Activated CD4-positive, CD25-positive, alpha-beta regulatory T cell treated with anti-CD3 and anti-CD28 coated beads, Interleukin-2, amount 50 U/mL, for 16 hours (primary cell): ENCODE data around the gene FSTL5.

Experiments used
- DNase-seq: peaks from one replicate; pipeline ENCODE4 v3.0.0-alpha.2; 2020; ENCODE audit warnings: low read depth, low spot score

Gene FSTL5

GRCh38 chr4:161714022-161714751, 449.6 kb downstream of the FSTL5 start:
- DNase-seq: no peak

DNA sequence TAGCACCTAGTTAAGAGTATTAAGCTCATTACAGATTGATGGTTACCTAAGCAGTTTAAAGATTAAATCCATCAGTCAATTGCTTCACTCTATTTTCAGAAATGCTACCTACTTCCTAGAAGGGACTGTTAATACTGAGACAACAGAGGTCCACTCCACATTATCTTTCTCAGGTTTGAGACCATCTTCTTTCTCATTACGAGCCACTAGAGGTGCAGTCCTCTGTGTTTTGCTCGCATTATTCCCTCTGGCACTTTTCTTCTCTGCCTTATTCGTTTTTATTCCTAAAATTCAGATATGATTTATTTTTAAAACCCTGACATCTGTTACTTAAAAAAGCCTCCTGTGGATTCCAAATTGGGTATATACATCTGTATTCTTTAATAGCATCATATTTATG, 459.1 kb downstream of the FSTL5 start:
- DNase-seq: no peak

- DNase-seq: no peak
Measured at GRCh38 chr4:161704040-161704439, 459.8 kb downstream of the FSTL5 start.

GRCh38 chr4:161702287-161702686, 461.5 kb downstream of the FSTL5 start:
- DNase-seq: no peak

GRCh38 chr4:161696944-161697343, 466.9 kb downstream of the FSTL5 start:
- DNase-seq: no peak

DNA sequence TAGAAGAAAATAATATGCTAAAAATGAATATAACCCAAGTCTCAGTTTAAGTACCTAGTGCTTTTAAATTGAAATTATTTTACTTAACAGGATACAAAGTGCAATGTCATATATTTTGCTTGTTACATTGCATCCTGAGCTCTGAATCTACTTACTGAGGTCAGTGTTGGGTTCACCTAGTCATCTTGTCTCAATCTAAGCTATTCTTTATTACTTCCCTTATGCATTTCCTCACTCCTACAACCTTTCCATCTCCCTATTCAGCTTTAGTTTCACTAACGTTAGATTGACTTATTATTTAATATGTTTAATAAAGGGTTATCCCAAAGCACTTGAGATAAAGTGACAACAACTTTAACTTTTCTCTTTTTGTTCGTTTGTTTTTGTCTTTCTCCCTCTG, 483.7 kb downstream of the FSTL5 start:
- DNase-seq: no peak

DNA sequence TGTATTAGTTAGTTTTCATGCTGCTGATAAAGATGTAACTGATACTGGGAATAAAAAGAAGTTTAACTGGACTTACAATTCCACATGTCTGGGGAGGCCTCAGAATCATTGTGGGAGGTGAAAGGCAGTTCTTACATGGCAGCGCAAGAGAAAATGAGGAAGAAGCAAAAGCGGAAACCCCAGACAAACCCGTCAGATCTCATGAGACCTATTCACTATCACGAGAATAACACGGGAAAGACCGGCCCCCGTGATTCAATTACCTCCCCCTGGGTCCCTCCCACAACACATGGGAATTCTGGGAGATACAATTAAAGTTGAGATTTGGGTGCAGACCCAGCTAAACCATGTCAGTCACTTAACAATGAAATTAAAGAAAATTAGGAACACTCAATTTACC, 499.1 kb downstream of the FSTL5 start:
- DNase-seq: no peak

GRCh38 chr4:161663844-161664243, 500.0 kb downstream of the FSTL5 start:
- no peak for DNase-seq

DNA sequence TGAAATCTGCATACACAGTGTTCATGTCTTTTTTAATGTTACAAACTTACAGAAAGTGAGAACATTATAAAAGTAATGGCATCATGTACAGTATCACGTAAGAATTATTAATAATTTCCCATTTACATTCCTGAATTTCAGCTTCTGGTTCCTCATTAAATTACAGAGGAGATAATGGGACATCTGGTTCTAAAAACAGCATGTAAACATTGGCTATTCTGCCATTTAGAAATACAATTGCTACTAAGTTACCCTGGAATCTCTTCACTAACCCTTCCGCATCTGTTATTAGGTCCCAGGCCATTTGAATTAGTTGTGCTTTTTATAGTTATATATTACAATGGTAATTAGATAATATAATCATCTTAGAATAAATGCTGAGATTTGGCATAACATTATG, 505.1 kb downstream of the FSTL5 start:
- no peak for DNase-seq

- no peak for DNase-seq
Measured at GRCh38 chr4:161657616-161658015, 506.2 kb downstream of the FSTL5 start.

DNA sequence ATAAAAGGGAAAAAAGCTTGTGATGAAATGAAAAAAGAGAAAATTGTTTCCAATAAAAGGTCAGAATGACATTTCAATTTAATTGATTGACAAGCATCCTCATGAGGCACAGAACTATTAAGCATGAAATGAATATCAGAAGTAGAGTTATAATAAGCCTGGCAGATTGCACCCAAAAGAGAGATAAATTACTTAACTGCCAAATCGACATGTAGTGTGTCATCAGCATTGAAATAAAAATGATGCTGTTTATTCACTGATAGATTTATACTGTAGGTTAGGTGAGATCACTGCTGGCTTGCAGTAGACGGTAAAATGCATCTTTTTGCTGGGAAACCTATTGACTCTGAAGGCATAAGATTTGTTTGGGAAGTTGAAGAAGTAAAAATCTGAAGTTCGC, 507.2 kb downstream of the FSTL5 start:
- no peak for DNase-seq

- no peak for DNase-seq
Measured at GRCh38 chr4:161655148-161655547, 508.7 kb downstream of the FSTL5 start.

DNA sequence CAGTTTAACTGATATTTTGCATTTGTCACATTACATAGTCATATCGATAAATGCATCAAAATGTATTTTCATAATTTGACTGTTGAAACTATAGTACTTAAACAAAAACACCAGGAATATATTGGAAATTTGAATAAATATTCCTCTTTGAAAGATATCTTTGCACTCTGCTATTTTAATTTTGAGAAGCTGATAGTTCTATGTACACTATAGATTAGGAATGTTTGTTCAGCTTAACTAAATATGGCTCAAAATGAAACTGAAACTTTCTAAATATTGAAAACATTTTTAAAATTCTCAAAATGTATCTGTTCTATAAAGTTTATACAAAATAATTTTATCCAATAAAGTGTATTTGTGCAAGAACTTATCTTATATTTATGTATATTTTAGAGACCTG, 510.1 kb downstream of the FSTL5 start:
- no peak for DNase-seq

DNA sequence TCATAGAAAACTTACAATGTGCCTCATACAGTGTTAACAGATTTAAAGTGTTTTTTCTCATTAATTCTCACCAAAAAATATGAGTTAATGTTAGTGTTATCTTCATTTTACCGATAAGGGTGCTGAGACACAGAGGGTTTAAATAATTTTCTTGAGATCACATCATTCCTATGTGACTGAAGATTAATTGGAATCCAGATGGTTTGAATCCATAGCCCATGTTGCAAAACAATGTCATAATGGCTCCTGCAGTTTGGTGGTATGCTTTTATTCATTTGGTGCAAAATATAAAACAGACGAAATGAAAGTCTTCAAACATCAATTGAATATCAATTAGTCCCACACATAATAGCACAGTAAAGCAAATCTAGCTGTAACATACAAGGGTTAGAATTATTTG, 512.2 kb downstream of the FSTL5 start:
- DNase-seq: no peak

GRCh38 chr4:161650812-161651211, 513.0 kb downstream of the FSTL5 start:
- DNase-seq: no peak

GRCh38 chr4:161647757-161648156, 516.0 kb downstream of the FSTL5 start:
- no peak for DNase-seq

DNA sequence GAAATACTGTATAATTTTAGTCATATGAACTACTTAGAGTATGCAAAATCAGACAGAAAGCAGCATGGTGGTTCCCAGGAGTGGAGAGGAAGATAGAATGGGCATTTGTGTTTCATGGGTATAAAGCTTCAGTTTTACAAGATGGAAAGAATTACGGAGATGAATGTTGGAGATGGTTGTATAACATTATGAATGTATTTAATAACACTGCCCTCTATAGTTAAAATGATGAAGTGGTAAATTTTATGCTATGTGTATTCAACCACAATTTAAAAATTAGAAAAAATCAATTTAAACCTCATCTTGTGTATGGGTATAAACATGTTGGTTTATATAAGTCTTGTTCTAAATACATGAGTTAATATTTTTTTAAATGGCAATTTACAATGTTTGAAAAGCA, 521.1 kb downstream of the FSTL5 start:
- no peak for DNase-seq

DNA sequence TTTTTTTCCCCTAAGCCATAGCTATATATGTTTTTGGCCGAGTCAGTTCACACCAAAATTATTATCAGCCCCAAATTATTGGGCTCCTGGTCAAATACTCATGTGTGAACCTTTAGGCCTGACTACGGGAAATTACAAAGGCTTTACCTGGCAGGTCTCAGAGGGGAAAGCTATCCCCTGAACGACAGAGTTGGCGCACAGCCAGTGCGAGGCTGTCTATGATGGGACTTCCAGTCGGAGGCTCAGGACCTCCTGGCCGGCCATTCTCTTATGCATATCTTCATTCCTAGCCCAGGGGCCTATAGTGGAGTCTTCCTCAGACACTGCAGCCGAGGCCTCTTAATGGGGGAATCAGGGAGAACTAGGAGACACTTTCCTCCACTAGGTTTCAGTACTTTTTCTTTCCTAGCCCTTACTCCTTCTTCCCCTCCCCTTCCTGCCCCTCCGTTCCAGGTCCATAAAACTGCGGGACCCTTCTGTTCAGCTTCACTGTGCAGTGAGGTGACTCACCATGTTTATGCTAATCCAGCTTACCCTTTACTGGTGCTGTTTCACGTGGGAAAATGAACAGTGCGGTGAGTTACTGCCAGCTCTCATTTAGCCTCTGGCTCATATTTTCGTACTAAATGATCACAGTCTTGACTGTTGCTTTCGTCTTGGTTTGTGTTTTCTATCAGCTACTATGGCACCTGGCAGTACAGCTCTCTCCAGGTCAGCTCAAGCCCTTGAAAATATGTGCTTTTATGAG, 533.9 kb downstream of the FSTL5 start:
- DNase-seq: no peak

- DNase-seq: no peak
Measured at GRCh38 chr4:161604516-161605300, 559.1 kb downstream of the FSTL5 start.

- no peak for DNase-seq
Measured at GRCh38 chr4:161601011-161601410, 562.8 kb downstream of the FSTL5 start.

GRCh38 chr4:161595230-161595771, 568.5 kb downstream of the FSTL5 start:
- no peak for DNase-seq

- no peak for DNase-seq
Measured at GRCh38 chr4:161585011-161585410, 578.8 kb downstream of the FSTL5 start.
